Calu3 (cell line): ENCODE data around the gene NDUFA9. TPM values are rescaled to one million over a fixed set of nuclear protein-coding genes. Genes with fewer than 3 reads are reported as not detected.

Experiments used
- BruUV-seq: library from RNA; stranded (reverse); fragments of 400-500 nt; replicated peaks from 2 replicates; lab custom pipeline; 2021; lab: Mats Ljungman, UMichigan
- CTCF ChIA-PET: fragments of 300-600 bp; sonication (Branson Sonifier 250); formaldehyde crosslinking; loops from one replicate; lab custom pipeline; 2022; ENCODE audit warnings: antibody characterized with exemption; lab: Charles Lee
- DNase-seq: peaks from one replicate; pipeline ENCODE4 v3.0.0; 2022
- H3K27ac Mint-ChIP-seq: one replicate; pipeline ENCODE4 v1.8.0; 2022; ENCODE audit warnings: mixed read lengths; ENCODE audit not compliant: unreplicated experiment
- H3K27me3 Mint-ChIP-seq: one replicate; pipeline ENCODE4 v1.8.0; 2022; ENCODE audit warnings: mixed read lengths; ENCODE audit not compliant: unreplicated experiment
- H3K36me3 Mint-ChIP-seq: one replicate; pipeline ENCODE4 v1.8.0; 2022; ENCODE audit warnings: mild to moderate bottlenecking, moderate library complexity, mixed read lengths; ENCODE audit not compliant: insufficient read depth, unreplicated experiment
- H3K4me1 Mint-ChIP-seq: one replicate; pipeline ENCODE4 v1.8.0; 2022; ENCODE audit warnings: mild to moderate bottlenecking, low read depth, mixed read lengths; ENCODE audit not compliant: unreplicated experiment
- H3K4me3 Mint-ChIP-seq: one replicate; pipeline ENCODE4 v1.8.0; 2022; ENCODE audit warnings: mild to moderate bottlenecking, low read depth, moderate library complexity, mixed read lengths; ENCODE audit not compliant: unreplicated experiment
- H3K9me3 Mint-ChIP-seq: one replicate; pipeline ENCODE4 v1.8.0; 2022; ENCODE audit warnings: low read depth, mixed read lengths; ENCODE audit not compliant: unreplicated experiment
- CTCF ChIP-seq: fragments of 200-600 bp; IDR thresholded peaks from one replicate; pipeline ENCODE4 v1.8.0; 2022; ENCODE audit warnings: antibody characterized with exemption; ENCODE audit not compliant: unreplicated experiment
- intact Hi-C: fragments of 100-400 bp; cut with micrococcal nuclease; formaldehyde crosslinking; loops from one replicate; pipeline ENCODE4 v1.10.0; 2022; ENCODE audit not compliant: unreplicated experiment
- total RNA-seq: library from RNA; stranded (reverse); gene quantifications from 2 replicates; pipeline ENCODE4 v1.2.3, GENCODE V29; 2022

NDUFA9 gene
- total RNA-seq, 1 experiment from 2014 or later, result 125 TPM

DNA sequence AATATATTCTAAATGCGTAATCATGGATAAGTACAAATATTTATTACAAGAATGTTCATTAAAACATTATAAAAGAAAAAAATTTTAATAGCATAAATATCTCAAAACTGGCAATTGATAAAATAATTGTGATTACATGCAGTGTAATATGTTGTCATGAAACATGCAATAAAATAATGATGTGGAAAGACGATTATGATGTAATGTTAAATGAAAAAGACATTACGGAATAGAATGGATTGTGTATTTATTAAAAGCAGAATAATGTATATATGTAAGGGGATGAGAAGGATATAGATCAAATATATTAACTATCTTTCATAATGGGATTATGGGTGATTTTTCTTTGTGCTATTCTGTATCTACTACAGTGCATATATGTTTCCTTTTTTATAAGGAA lies 32.8 kb downstream of the NDUFA9 start:
- intact Hi-C loops, result no loop called here
- CTCF ChIA-PET, result no interaction called here
- no TSS peak for BruUV-seq
- no peaks in the 10 kb centered on the region for H3K9me3 Mint-ChIP-seq
- DNase-seq, result no peak
- H3K36me3 Mint-ChIP-seq, result peaks cover 6% of the 10 kb centered on the region
- no peaks in the 10 kb centered on the region for H3K27me3 Mint-ChIP-seq
- H3K4me3 Mint-ChIP-seq, result no peak overlapping the region
- no peaks in the 10 kb centered on the region for H3K4me1 Mint-ChIP-seq
- TF ChIP-seq CTCF, result no peak
- no peak overlapping the region for H3K27ac Mint-ChIP-seq

- CTCF ChIA-PET, result no interaction called here
- Mint-ChIP-seq H3K4me1 (no peaks in the 10 kb centered on the region), H3K36me3 (peaks cover 6% of the 10 kb centered on the region), H3K4me3 (no peak overlapping the region), H3K27me3 (no peaks in the 10 kb centered on the region), H3K9me3 (no peaks in the 10 kb centered on the region), H3K27ac (no peak overlapping the region)
- BruUV-seq, result no TSS peak
- intact Hi-C loops, result no loop called here
- no peak for DNase-seq
- no peak for TF ChIP-seq CTCF
These were observed 36.4 kb downstream of the NDUFA9 start for GRCh38 chr12:4685317-4685716.

- H3K4me3 Mint-ChIP-seq, result no peak overlapping the region
- intact Hi-C loops, result no loop called here
- no peak for TF ChIP-seq CTCF
- H3K9me3 Mint-ChIP-seq, result no peaks in the 10 kb centered on the region
- no peaks in the 10 kb centered on the region for H3K27me3 Mint-ChIP-seq
- H3K36me3 Mint-ChIP-seq, result no peaks in the 10 kb centered on the region
- CTCF ChIA-PET, result no interaction called here
- BruUV-seq, result no TSS peak
- no peak for DNase-seq
- no peaks in the 10 kb centered on the region for H3K4me1 Mint-ChIP-seq
- H3K27ac Mint-ChIP-seq, result no peak overlapping the region
These were observed 41.8 kb downstream of the NDUFA9 start for GRCh38 chr12:4690760-4691159.

Other genes starting within 250 kb of the NDUFA9 start
- not detected in 2 replicates for gene FGF6, start 203.3 kb upstream of the NDUFA9 start, total RNA-seq
- 38.0 and 42.8 TPM in 2 replicates for gene RAD51AP1, start 110.2 kb upstream of the NDUFA9 start, total RNA-seq
- gene DYRK4, start 86.9 kb upstream of the NDUFA9 start, total RNA-seq, result 24.6 and 25.9 TPM in 2 replicates
- gene AKAP3, start 63 bp upstream of the NDUFA9 start, total RNA-seq, result 1.5 and 1.6 TPM in 2 replicates
- not detected in 2 replicates for gene GALNT8, start 71.3 kb downstream of the NDUFA9 start, total RNA-seq